HK-2 (cell line): ENCODE data around the gene CTRL.
A peak's percentile ranks its signal among the peaks of the same experiment; 100 is the strongest.
"Not testable (repeated sequence)": the region's sequence is repeated elsewhere in the genome, so short reads cannot be mapped to it uniquely, and the experiment has no call there.

Source experiments
- DNase-seq: peaks from one replicate; pipeline ENCODE4 v3.0.0-alpha.2; 2018; ENCODE audit not compliant: unreplicated experiment

Gene CTRL

DNA sequence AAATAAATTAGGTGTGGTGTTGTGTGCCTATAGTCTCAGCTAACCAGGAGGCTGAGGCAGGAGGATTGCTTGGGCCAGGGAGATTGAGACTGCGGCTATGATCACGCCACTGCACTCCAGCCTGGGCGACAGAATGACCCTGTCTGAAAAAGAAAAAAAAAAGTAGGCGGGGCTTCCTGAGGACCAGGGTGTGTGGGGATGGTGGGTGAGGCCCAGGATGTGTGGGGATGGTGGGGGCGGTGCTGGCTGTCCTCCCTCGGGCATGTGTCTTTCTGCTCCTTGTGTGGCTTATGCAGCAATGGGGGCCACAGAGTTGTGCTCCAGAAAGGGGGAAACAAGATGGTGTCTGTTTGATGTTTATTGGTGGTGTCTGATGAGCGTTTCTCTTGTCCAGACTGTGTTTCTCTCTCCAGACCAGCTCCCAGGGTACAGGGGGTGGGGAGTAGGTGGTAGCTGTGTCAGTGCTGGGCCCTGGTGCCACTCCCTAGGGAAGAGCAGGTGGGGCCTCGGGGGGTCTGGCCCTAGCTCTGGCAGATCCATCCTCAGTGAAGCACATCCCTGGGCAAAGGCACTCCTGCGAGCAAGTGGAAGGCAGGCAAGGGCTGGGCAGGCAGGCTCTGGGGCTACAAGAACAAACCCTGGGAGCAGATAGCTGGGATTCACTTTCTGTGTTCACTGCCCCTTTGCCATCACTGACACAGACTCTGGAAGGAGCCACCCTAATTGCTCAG, 10.0 kb upstream of the CTRL start:
- DNase-seq = no peak

DNA sequence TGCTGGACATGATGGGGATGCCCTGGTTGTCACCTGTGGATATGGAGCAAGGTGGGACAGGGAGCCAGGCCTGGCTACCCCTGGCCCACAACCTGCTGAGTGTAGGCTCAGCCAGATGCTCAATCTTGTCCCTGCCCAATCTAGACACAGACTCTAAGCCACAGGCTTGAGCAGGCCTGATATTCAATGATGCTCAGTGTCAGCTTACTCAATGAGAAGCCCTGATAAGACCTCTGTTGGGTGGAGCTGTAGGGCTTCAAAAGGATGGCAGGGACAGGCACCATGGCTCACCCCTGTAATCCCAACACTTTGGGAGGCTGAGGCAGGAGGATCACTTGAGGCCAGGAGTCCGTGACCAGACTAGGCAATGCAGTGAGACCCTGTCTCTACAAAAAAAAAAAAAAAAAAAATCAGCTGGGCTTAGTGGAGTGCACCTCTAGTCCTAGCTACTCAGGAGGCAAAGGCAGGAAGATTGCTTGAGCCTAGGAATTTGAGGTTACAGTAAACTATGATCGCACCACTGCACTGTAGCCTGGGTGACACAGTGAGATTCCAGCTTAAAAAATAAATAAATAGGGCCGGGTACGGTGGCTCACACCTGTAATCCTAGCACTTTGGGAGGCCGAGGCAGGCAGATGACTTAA, 8.9 kb upstream of the CTRL start:
- DNase-seq = no peak

DNA sequence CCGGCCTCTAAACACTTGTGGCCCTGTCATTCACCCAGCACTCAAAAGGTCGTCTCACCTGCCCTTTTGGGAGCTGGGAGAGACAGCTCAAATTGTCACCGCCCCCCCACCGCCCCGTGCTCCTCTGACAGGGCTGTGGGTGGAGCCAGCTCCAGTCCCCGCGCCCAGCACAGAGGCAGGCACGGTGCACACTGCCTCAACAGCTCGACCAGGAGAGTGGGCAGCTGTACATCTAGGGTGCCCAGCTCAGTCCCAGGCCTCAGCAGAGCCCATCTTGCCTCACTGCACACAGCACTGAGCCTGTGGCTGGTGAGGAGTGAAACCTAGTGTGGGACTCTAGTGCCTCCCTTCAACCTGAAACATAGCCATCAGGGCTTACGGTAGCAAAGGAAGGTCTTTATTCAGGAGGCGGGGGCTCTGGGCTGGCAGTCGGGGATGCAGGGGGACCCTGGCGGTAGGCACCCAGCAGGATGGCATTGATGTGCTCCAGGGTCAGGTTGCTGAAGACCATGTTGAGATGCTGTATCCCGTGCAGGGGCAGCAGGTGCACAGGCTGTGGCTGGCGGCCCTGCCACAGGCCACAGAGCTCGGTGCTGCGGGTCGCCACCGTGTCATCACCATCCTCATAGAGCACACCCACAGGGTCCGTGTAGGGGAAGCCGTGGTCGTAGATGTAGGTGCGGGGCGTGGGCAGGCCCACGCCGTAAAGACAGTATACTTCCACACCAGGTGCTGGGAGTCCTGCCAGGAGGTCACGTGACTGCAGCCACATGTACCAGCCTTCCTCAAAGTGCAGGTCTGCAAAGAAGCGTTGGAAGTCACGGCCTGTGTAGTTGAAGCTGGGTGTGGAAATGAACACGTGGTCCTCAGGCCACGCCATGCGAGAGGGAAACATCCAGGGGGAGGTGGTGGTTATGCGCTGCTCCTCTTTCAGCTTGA, 8.1 kb upstream of the CTRL start:
- no peak for DNase-seq

DNA sequence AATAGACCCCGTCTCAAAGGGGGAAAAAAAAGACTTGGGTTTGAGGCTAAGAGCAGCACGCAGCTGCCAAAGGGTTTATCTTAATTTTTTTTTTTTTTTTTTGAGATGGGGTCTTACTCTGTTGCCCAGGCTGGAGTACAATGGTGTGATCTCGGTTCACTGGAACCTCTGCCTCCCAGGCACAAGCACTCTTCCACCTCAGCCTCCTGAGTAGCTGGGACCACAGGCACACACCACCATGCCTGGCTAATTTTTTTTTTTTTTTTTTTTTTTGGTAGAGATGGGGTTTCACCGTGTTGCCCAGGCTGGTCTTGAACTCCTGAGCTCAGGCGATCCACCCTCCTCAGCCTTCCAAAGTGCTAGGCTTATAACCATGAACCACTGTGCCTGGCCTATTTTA, 6.1 kb upstream of the CTRL start:
- not testable (repeated sequence) for DNase-seq

DNA sequence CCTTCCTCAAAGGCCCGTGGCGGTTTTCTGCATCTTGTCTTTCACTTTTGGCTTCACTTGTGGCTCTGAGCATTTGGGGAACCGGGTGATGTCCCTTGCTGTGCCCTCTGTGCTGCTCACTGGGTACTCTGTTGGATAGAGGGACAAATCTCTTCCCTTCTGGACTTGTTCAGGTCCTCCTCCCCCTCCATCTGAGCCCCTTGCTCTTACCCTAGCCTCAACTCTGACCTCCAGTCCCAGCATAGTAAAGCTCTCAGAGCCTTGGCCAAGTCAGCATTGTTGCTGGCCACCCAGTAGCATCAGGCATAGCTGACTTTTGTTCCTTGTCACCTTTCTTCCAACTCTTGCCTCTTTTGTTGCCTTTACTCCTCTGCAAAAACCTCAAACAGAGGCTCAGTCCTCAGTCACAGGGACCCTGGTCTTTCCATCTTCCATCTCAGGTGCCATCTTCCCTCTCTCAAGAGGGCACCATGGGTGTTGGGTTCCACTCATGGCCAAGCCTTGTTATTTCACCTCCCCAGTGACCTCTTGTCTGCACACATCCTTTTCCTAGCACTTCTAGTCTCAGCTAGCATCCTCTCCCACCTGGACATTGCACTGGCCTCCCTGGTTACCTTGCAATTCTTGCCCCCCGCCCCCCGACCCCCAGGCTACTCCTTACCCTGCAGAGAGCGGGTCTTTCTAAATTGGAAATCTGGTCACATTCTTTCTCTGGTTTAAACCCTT, 5.4 kb upstream of the CTRL start:
- DNase-seq = no peak

DNA sequence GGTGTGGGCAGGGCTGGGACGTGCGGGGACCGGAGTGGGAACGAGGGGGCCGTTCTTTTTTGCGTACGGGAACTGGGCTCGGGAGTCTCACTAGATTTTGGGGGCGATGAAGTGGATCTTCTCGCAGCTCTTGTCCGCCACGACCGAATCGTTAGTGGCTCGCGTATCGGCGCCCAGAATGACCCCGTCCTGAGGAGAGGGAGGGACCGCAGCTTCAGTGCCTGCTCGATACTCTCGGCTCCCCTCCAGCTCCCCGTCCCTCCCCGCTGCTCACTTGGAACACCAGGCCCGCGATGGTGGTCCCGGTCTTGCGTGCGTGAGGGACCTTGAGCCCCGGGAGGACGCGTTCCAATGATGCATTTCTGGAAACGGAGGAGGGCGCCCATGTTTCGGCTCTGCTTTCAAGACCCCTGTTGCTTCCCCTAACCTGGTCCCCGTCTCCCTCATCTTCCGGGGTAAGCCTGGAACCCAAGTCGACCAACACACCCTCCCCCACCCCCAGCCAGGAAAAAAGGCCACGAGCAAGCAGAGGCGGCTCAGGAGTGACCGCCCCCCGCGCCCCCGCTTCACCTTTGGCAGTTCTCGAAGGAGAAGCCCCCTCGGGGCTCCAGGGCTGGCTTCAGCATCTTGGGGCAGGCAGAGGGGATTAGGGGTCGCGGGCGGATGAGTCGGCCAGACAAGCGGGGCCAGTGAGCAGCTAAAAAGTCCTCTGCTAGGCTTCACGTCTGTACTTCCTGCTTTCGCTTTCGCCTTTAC, 4.6 kb upstream of the CTRL start, which contains the start of gene PSMB10:
Gene PSMB10, minus strand, starts transcription at position 727 of the 756 bp plus-strand sequence. Its CDS starts 101 bp downstream, at position 626.
- peak; percentile 70 for DNase-seq

DNA sequence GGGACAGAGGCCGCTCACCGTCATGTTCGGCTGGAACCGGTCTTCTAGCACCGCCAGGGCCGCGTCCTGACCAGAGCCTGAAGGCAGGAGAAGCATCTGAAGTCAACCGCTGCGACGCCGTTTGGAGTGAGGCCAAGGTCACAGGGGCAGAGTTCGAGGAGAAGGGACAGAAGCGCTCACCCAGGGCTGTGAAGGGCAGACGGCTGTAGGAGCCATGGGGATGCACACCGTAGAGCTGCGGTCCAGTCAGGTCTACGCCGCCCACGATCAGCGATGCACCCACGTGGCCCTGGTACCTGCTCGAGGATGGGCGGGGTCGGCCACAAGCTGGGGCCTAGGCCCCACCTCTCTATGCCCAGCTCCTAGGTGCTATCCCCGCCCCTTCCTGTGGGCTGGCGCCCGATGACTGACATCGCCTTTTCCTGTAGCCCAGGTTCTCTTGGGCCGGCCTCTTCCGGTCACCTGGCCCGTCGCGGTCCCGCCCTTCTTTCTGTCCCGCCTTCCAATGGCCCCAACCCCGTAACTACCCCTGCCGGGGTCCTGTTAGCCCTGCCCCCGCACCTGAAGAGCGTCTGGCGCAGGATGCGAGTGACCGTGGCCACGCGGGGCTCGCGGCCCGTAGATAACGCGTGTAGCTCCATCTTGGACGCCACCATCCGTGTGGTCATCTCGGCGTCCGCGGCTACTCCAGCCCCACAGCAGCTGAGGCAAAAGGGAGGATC, 3.9 kb upstream of the CTRL start:
- peak; percentile 98 for DNase-seq

DNA sequence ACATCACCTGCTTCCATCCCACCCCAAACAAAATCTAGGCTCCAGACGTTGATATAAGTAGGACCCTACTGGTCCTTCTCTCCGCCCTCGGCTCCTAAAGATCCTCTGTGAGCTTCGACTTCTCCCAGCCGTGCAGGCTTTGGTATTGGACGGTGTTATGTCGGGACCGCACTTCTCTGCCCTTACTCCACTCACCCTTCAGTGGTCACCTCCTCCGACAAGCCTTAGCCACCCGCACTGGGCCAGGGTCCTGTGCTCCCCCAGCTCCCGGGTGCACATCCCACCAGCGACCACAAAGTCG, 3.4 kb upstream of the CTRL start:
- no peak for DNase-seq

DNA sequence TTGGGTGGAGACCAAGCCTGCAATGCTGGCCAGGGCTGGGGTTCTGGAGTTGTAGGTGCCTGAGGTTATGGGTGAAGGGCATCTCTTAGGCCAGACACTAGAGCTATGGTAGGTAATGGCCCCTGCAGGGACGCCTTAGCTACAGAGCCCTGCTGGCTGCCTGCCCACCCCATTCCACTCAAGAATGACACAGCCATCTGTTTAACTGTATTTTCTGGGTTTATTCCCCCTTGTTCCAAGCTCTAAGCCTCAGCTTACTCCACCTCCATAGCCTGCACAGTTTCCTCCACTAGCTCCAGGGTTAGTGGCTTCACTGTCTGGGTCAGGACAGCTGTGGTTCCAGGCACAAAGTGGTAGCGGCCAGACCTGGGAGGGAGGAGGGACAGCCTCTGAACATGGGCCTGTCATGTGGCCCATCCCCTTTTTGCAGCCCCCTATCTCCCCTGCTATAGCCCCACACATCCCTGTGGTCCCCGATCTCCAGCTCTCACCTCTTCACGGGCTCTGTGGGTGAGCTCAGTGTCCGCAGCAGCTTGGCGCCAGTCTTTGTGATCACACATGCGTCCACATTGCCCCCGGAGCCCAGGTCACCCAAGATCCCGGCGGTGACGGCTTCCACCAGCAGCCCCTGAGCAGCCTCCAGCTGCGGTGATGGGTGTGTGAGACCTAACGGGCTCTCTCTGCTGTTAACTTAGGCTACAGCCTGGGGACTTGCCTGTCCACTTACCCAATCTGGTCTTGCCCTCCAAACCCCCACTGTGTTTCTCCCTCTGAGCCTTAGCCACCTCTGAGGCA, 2.8 kb upstream of the CTRL start:
- DNase-seq = no peak

DNA sequence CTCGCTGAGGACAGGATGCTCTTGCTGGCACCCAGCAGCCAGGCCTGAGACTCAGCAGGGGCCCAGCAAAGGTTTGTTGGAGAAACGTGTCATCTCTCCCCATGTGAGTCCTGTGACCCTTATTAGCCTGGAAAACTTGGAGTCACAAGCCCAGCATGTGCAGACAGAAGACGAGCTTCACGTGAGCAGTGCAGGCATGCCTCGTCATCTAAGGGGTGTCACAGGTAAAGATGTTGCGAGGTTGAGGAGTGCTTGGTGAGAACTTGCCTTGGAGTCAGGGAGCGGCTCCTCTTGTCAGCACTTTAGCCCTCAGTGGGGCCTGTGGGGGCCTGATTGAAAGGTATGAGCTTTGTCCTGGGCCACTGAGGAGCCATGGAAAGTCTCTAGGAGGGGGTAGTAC, 2.1 kb upstream of the CTRL start:
- DNase-seq = no peak

DNA sequence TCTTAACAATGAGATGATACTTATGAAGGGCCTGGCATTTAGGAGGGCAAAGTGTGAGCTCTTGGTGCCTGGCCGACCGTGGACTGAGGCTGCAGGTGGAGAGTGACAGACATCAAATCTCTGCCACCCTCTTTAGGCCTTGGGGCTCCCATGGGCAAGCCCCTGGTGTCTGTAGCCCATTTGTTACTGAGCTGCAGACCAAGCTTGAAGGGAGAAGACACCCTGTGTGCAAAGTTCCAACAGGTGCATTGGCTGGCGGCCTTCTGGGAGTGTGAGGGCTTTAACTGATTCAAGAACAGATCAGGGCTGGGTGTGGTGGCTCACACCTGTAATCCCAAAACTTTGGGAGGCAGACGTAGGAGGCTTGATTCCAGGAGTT, 789 bp upstream of the CTRL start:
- no peak for DNase-seq

DNA sequence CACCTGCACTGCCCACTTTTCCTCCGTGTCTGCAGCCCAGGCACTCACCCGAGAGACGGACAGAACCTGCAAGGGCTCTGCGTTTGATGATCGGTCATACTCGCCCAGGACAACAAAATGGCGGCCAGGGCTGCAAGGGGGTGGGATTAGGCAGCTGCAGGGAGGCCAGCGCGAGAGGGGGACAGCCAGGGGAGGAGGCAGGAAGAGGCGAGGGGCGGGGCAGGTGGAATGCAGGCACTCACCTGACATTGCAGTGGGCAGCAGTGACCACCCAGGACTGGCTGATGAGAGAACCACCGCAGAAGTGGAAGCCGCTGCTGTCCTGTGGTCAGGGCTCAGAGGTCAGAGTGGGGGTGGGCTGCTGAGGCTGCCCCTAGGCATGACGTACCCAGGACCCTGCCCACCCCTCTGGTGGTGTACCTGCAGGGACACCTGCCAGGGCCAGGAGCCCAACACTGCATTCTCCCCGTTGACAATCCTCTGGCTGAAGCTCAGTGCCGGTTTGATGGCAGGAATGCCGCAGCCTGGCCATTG, 917 bp downstream of the CTRL start:
- no peak for DNase-seq

DNA sequence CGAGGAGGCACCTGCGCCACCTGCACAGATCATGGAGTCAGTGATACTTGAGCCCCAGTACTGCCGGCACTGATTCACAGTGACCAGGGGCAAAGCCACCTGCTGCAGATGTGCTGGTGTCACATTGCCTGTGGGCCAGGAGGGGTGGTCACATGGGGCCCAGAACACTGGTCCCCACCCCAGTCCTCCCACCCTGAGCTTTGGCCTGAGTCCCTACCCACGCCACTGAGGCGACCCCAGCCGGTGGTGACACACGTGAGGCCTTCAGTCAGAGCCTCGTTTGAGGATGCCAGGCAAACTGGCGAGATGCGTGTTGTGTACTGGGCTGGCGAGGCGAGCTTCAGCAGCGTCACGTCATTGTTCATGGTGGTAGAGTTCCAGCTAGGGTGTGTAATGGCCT, 1.5 kb downstream of the CTRL start:
- DNase-seq = no peak

DNA sequence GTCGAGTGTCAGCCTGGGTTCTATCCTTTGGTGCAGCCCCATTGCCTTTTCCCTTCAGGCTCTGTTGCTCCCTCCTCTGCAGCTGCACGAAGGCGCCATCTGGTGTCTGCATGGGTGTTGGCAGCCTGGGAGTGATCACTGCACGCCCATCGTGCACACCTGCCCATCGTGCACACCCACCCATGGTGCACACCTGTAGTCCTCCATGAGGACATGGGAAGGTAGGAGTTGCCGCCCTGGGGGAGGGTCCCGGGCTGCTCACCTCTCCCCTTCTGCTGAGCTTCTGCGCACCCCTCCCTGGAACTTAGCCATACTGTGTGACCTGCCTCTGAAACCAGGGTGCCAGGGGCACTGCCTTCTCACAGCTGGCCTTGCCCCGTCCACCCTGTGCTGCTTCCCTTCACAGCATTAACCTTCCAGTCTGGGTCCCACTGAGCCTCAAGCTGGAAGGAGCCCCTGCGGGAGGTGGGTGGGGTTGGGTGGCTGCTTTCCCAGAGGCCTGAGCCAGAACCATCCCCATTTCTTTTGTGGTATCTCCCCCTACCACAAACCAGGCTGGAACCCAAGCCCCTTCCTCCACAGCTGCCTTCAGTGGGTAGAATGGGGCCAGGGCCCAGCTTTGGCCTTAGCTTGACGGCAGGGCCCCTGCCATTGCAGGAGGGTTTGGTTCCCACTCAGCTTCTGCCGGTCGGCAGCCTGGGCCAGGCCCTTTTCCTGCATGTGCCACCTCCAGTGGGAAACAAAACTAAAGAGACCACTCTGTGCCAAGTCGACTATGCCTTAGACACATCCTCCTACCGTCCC, 2.9 kb downstream of the CTRL start:
- peak; percentile 74 for DNase-seq

DNA sequence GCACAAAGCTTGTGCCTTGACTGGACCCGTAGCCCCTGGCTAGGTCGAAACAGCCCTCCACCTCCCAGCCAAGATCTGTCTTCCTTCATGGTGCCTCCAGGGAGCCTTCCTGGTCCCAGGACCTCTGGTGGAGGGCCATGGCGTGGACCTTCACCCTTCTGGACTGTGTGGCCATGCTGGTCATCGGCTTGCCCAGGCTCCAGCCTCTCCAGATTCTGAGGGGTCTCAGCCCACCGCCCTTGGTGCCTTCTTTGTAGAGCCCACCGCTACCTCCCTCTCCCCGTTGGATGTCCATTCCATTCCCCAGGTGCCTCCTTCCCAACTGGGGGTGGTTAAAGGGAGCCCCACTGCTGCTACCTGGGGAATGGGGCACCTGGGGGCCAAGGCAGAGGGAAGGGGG, 3.5 kb downstream of the CTRL start:
- DNase-seq = no peak

DNA sequence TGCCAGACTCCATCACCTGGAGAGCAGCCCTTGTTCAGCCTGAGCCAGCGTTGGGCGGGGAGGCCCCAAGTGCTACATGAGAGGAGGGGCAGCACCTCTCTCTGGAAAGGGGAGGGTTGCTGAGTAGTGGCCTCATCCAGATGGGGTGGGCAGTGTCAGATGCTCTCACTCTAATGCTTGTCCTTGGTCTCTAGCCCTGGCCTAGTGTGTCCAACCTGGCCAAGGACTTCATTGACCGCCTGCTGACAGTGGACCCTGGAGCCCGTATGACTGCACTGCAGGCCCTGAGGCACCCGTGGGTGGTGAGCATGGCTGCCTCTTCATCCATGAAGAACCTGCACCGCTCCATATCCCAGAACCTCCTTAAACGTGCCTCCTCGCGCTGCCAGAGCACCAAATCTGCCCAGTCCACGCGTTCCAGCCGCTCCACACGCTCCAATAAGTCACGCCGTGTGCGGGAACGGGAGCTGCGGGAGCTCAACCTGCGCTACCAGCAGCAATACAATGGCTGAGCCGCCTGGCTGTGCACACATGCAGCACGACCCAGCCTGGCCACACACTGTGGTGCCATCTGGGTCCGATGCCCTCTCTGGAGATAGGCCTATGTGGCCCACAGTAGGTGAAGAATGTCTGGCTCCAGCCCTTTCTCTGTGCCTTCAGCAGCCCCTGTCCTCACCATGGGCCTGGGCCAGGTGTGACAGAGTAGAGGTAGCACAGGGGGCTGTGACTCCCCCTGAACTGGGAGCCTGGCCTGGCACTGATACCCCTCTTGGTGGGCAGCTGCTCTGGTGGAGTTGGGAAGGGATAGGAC, 4.3 kb downstream of the CTRL start:
- no peak for DNase-seq

DNA sequence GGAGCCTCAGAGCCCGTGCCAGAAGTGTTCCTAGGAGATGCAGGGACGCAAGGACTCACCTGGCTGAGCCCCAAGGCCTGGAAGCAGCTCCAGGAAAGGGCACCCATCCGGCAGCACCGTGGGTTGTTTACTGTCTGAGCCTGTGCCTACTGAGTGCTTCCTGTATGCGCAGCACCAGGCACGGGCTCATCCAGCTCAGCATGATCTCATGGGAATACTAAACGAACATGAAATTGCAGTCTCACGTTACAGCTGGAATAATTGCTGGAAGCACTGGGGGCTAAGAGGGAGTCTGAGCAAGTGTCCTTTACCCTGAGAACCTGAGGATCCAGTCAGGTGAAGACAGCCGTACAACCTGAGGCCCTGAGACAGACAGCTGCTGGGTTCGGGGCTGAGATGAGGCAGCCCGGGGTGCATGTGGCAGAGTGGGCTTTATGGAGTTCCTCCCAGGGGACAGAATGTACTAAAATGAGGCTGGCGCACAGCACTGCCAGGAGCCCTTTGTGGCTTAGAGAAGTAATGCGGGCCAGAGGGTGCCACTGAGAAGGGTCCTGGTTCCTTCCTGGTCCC, 5.4 kb downstream of the CTRL start:
- DNase-seq = no peak
